H1 (cell line): Measurements from ENCODE around the gene QSOX2. TPM values are rescaled to one million over a fixed set of nuclear protein-coding genes. Genes with fewer than 3 reads are reported as not detected.
A peak's percentile ranks its signal among the peaks of the same experiment; 100 is the strongest.

ENCODE experiments used
- CTCF ChIA-PET: fragments of 300-600 bp; sonication (Branson Sonifier 250); formaldehyde crosslinking; loops from one replicate; lab custom pipeline; 2021; ENCODE audit not compliant: partially characterized antibody; lab: Charles Lee
- POLR2A ChIA-PET: fragments of 300-600 bp; sonication (Branson Sonifier 250); formaldehyde crosslinking; loops from one replicate; lab custom pipeline; 2021; ENCODE audit warnings: inconsistent platforms; ENCODE audit not compliant: partially characterized antibody; lab: Charles Lee
- DNase-seq, 2 experiments: peaks; one replicate each; pipeline versions ENCODE4 v3.0.0 to v3.0.0-alpha.2; 2010 to 2022; ENCODE audit warnings: low spot score in 2 of 2, low read depth in 1 of 2, mixed read lengths in 1 of 2
- FAIRE-seq: peaks from 2 replicates; lab custom pipeline; 2011; peaks lifted over from hg19 to GRCh38; lab: Jason Lieb, UNC
- H2AFZ ChIP-seq: 2 replicates; pipeline ENCODE4 v1.8.1; 2012; ENCODE audit warnings: low read length, inconsistent platforms
- H2AK5ac ChIP-seq: 2 replicates; pipeline ENCODE4 v1.6.1; 2013; ENCODE audit warnings: low read depth, low read length
- H2BK120ac ChIP-seq: replicated peaks from 2 replicates; pipeline ENCODE3; 2013; ENCODE audit warnings: low read depth, low read length, inconsistent platforms
- H2BK12ac ChIP-seq: 2 replicates; pipeline ENCODE4 v1.6.1; 2013; ENCODE audit warnings: low read depth, low read length
- H2BK15ac ChIP-seq: 2 replicates; pipeline ENCODE4 v1.6.1; 2013; ENCODE audit warnings: low read length
- H2BK20ac ChIP-seq: 2 replicates; pipeline ENCODE4 v1.6.1; 2013; ENCODE audit warnings: low read length
- H2BK5ac ChIP-seq: 2 replicates; pipeline ENCODE4 v1.6.1; 2013; ENCODE audit warnings: low read depth, low read length
- H3K14ac ChIP-seq: 2 replicates; pipeline ENCODE4 v1.6.1; 2013; ENCODE audit warnings: inconsistent platforms; ENCODE audit not compliant: insufficient read length
- H3K18ac ChIP-seq: 2 replicates; pipeline ENCODE4 v1.6.1; 2013; ENCODE audit warnings: low read length; ENCODE audit errors: extremely low read depth
- H3K23ac ChIP-seq: 2 replicates; pipeline ENCODE4 v1.6.1; 2013; ENCODE audit warnings: inconsistent platforms; ENCODE audit not compliant: insufficient read length
- H3K23me2 ChIP-seq: 2 replicates; pipeline ENCODE4 v1.6.1; 2013; ENCODE audit warnings: low read depth, low read length
- H3K27ac ChIP-seq: 2 replicates; pipeline ENCODE4 v1.6.1; 2011; ENCODE audit warnings: low read depth, low read length, inconsistent platforms
- H3K27me3 ChIP-seq, 4 experiments: replicated peaks in 1 of 4; 1 replicate in 1 of 4; 2 replicates in 3 of 4; pipeline versions ENCODE4 v1.6.1 to v1.8.1; 2011 to 2013; ENCODE audit warnings: low read length in 3 of 4, mild to moderate bottlenecking in 3 of 4, inconsistent platforms in 2 of 4, mixed read lengths in 2 of 4, moderate library complexity in 1 of 4; ENCODE audit not compliant: control insufficient read depth in 3 of 4, insufficient read depth in 3 of 4; ENCODE audit errors: extremely low read depth in 1 of 4
- H3K36me3 ChIP-seq, 4 experiments: 2 replicates each; pipeline versions ENCODE4 v1.6.1 to v1.8.1; 2011 to 2013; ENCODE audit warnings: mild to moderate bottlenecking in 4 of 4, low read length in 3 of 4, moderate library complexity in 2 of 4, control low read depth in 1 of 4, inconsistent platforms in 1 of 4; ENCODE audit not compliant: insufficient read depth in 4 of 4, control insufficient read depth in 2 of 4
- H3K4ac ChIP-seq: replicated peaks from 2 replicates; pipeline ENCODE3; 2013; ENCODE audit warnings: low read length, low read depth, mixed read lengths, inconsistent platforms; ENCODE audit not compliant: insufficient read length
- H3K4me1 ChIP-seq, 4 experiments: replicated peaks in 1 of 4; 1 replicate in 1 of 4; 2 replicates in 3 of 4; pipeline versions ENCODE4 v1.6.1 to v1.8.1; 2011 to 2013; ENCODE audit warnings: low read length in 3 of 4, inconsistent platforms in 2 of 4, mixed read lengths in 1 of 4; ENCODE audit not compliant: insufficient read depth in 4 of 4, control insufficient read depth in 3 of 4
- H3K4me2 ChIP-seq, 2 experiments: 2 replicates each; pipeline versions ENCODE4 v1.6.1 to v1.8.1; 2011 to 2013; ENCODE audit warnings: low read depth in 2 of 2, low read length in 2 of 2, control low read depth in 1 of 2, inconsistent platforms in 1 of 2, mild to moderate bottlenecking in 1 of 2; ENCODE audit not compliant: insufficient read depth in 1 of 2
- H3K4me3 ChIP-seq, 4 experiments: fragments of 200-600, 300-600 bp in 1 of 4; sonication (generic), shearing (Covaris generic), sonication (Bioruptor Twin) in 1 of 4; 2 replicates each; pipeline versions ENCODE4 v1.5.1 to v1.8.1; 2011 to 2016; ENCODE audit warnings: low read length in 4 of 4, low read depth in 3 of 4, control low read depth in 2 of 4, inconsistent platforms in 2 of 4, mild to moderate bottlenecking in 2 of 4, mixed read lengths in 1 of 4, moderate library complexity in 1 of 4; ENCODE audit not compliant: insufficient read depth in 2 of 4; ENCODE audit errors: extremely low read depth in 1 of 4
- H3K56ac ChIP-seq: replicated peaks from 2 replicates; pipeline ENCODE3; 2013; ENCODE audit warnings: low read depth, mild to moderate bottlenecking, mixed read lengths, low read length, inconsistent platforms; ENCODE audit not compliant: insufficient read length
- H3K79me1 ChIP-seq: 2 replicates; pipeline ENCODE4 v1.6.1; 2013; ENCODE audit warnings: low read depth, low read length, control low read depth
- H3K79me2 ChIP-seq, 2 experiments: 2 replicates each; pipeline versions ENCODE4 v1.6.1 to v1.8.1; 2012 to 2013; ENCODE audit warnings: low read length in 2 of 2, mild to moderate bottlenecking in 2 of 2, inconsistent platforms in 1 of 2; ENCODE audit not compliant: insufficient read depth in 2 of 2, control insufficient read depth in 1 of 2
- H3K9ac ChIP-seq, 4 experiments: replicated peaks in 1 of 4; 1 replicate in 1 of 4; 2 replicates in 3 of 4; pipeline versions ENCODE4 v1.6.1 to v1.8.1; 2011 to 2013; ENCODE audit warnings: low read depth in 3 of 4, low read length in 3 of 4, control low read depth in 2 of 4, mild to moderate bottlenecking in 2 of 4, moderate library complexity in 2 of 4, inconsistent platforms in 1 of 4; ENCODE audit errors: extremely low read depth in 1 of 4
- H3K9me3 ChIP-seq, 2 experiments: 2 replicates each; pipeline versions ENCODE4 v1.6.1 to v1.8.1; 2012 to 2013; ENCODE audit warnings: mild to moderate bottlenecking in 2 of 2, moderate library complexity in 2 of 2, control low read depth in 1 of 2, inconsistent platforms in 1 of 2, low read depth in 1 of 2, low read length in 1 of 2, mixed read lengths in 1 of 2; ENCODE audit not compliant: insufficient read depth in 2 of 2
- H4K20me1 ChIP-seq, 2 experiments: replicated peaks in 1 of 2; 2 replicates each; pipeline versions ENCODE3 to v1.8.1; 2011 to 2013; ENCODE audit warnings: inconsistent platforms in 2 of 2, low read length in 2 of 2, mild to moderate bottlenecking in 1 of 2; ENCODE audit not compliant: insufficient read depth in 2 of 2, control insufficient read depth in 1 of 2
- H4K5ac ChIP-seq: 2 replicates; pipeline ENCODE4 v1.6.1; 2013; ENCODE audit warnings: low read length, low read depth, mixed read lengths, inconsistent platforms; ENCODE audit not compliant: insufficient read length
- H4K8ac ChIP-seq: 2 replicates; pipeline ENCODE4 v1.8.0; 2013; ENCODE audit warnings: mild to moderate bottlenecking, moderate library complexity, low read length, inconsistent platforms; ENCODE audit not compliant: insufficient read depth; ENCODE audit errors: extremely low read depth
- H4K91ac ChIP-seq: replicated peaks from 2 replicates; pipeline ENCODE3; 2013; ENCODE audit warnings: low read length, mixed read lengths, inconsistent platforms; ENCODE audit not compliant: insufficient read length
- CEBPB ChIP-seq: IDR thresholded peaks from 2 replicates; pipeline ENCODE4 v1.6.1; 2012; ENCODE audit warnings: low read depth, low read length
- E2F6 ChIP-seq: IDR thresholded peaks from 2 replicates; pipeline ENCODE4 v1.6.1; 2012; ENCODE audit warnings: inconsistent platforms
- EP300 ChIP-seq, 2 experiments: IDR thresholded peaks; 1 replicate in 1 of 2; 2 replicates in 1 of 2; pipeline ENCODE4 v1.6.1; 2011 to 2012; ENCODE audit warnings: low read depth in 2 of 2, low read length in 2 of 2, mild to moderate bottlenecking in 2 of 2, borderline replicate concordance in 1 of 2, inconsistent platforms in 1 of 2, moderate library complexity in 1 of 2
- JUN ChIP-seq: IDR thresholded peaks from 2 replicates; pipeline ENCODE4 v1.6.1; 2011; ENCODE audit warnings: low read depth, mild to moderate bottlenecking, improper control_type of control experiment, low read length
- KDM1A ChIP-seq: fragments of 200-600, 300-600 bp; sonication (generic); IDR thresholded peaks from 2 replicates; pipeline ENCODE4 v1.7.1; 2016; ENCODE audit warnings: mild to moderate bottlenecking, low read length, borderline replicate concordance
- RXRA ChIP-seq: IDR thresholded peaks from 2 replicates; pipeline ENCODE4 v1.6.1; 2011; ENCODE audit warnings: low read depth, mild to moderate bottlenecking, low read length, moderate library complexity; ENCODE audit not compliant: insufficient read depth
- SUZ12 ChIP-seq: fragments of 200-600 bp; sonication (generic); IDR thresholded peaks from 2 replicates; pipeline ENCODE4 v1.6.1; 2012; ENCODE audit warnings: mild to moderate bottlenecking, inconsistent platforms, low read length, moderate library complexity, mixed read lengths
- ZNF274 ChIP-seq: IDR thresholded peaks from 2 replicates; pipeline ENCODE4 v1.7.0; 2012; ENCODE audit warnings: low read length, borderline replicate concordance; ENCODE audit errors: extremely low read depth
- WGBS, 2 experiments: shearing (Covaris generic) in 1 of 2; methylation state at CpG; one replicate each; pipeline versions ENCODE4 v1.1.6 to v1.1.7; 2013 to 2015; ENCODE audit warnings: low lambda C conversion rate in 2 of 2, mixed read lengths in 2 of 2, inconsistent platforms in 1 of 2, low coverage in 1 of 2, missing lambda C conversion rate in 1 of 2; ENCODE audit not compliant: insufficient replicate concordance in 2 of 2, insufficient coverage in 1 of 2, insufficient read length in 1 of 2; ENCODE audit errors: extremely low coverage in 1 of 2, missing lambda C conversion rate in 1 of 2; 5-methylcytosine and 5-hydroxymethylcytosine counted together
- polyA plus RNA-seq, 7 experiments: library from polyadenylated mRNA; depleted of rRNA in 3 of 7; stranded (reverse) in 5 of 7; unstranded in 2 of 7; fragments of >200 nt in 5 of 7; fragments of 200-250 nt in 2 of 7; gene quantifications; 1 replicate in 5 of 7; 2 replicates in 1 of 7; 4 replicates in 1 of 7; pipeline versions ENCODE4 v1.2.1 to v1.2.3, GENCODE V29; 2011 to 2013; ENCODE audit warnings: missing spikeins in 2 of 7, mixed read lengths in 2 of 7
- total RNA-seq: library from RNA; stranded (reverse); fragmentation: NEBNext Ultra II Directional; extraction: Animal tissue kit (Norgen Biotek cat#: 25700); gene quantifications from 2 replicates; pipeline ENCODE4 v1.2.1, GENCODE V29; 2021
- TF ChIP-seq, protein P1 (sequence below): IDR thresholded peaks from 2 replicates; pipeline ENCODE4 v1.6.1; 2012; ENCODE audit warnings: inconsistent platforms

Gene QSOX2
- total and polyA plus RNA-seq, 2 of the 8 experiments (the other 6 are each of a cell fraction or from before 2014, with no cell fraction given): 18.0 to 28.6 TPM

DNA sequence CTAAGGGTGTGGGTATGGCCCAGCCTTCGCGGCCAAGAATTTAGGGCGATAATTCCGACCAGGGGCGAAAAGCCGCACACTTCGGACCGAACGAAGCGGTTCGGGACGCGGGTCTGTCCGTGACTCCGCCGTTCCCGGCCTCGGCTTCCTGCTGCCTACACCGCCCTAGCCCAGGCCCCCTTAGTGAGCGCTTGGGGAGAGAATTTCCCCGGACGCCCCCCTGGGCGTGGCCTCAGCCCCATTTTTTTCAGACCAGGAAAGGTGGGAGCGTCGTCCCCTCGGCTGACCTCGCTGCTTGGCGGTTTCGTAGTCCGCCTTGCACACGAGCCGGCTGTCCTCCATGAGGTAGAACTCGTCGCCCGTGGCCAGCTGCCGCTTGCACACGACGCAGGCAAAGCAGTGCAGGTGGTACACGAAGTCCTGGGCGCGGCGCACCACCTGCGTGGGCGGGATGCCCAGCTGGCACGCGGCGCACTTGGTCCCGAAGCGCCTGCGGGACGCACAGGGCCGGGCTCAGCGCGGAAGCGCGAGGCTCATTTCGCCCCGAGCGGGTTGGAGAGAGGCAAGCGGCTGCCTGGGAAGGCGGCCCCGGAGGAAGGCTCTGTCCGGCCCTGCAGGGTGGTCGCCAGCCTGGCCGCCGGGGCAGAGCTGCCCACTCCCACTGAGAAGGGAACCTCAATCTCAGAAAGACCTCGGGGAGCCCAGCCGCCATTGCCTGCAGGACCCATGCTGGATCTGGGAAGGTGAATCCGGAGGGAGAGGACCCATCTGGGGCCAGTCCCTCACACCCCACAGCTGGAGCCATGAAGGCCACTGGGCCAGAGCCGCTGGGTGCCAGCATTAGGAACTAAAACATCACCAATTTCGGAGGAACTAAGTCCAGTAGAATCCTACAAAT lies 46.0 kb downstream of the QSOX2 start:
- H3K23me2 ChIP-seq: peaks cover 10% of the 10 kb centered on the region; the same call in 1 of the 2 replicates
- CTCF ChIA-PET: interaction anchor here (1.2 kb wide), 1 partner anchor 29 kb away, joined by 3 read pairs; no protein-coding TSS in a partner anchor
- no peak overlapping the region for H4K5ac ChIP-seq
- peak overlapping the region; percentile 68; the same call in 1 of the 2 replicates for H2BK12ac ChIP-seq
- no peak overlapping the region for H3K4ac ChIP-seq
- H3K4me3 ChIP-seq: peak overlapping the region in 2 of 4 experiments; percentile 19 to 48; a peak in 4 of 8 replicates
- POLR2A ChIA-PET: interaction anchor here (1.7 kb wide), 1 partner anchor 14 kb away, joined by 5 read pairs; no protein-coding TSS in a partner anchor
- H3K79me2 ChIP-seq: no peaks in the 10 kb centered on the region
- no peak overlapping the region for H3K14ac ChIP-seq
- H4K91ac ChIP-seq: no peak overlapping the region
- no peak overlapping the region for H3K9ac ChIP-seq
- H2BK5ac ChIP-seq: peak overlapping the region; percentile 60; the same call in 1 of the 2 replicates
- H3K36me3 ChIP-seq: peaks cover 0 to 16% (median 0%) of the 10 kb centered on the region in 4 experiments; a peak in 1 of 8 replicates
- H3K27me3 ChIP-seq: peaks cover 97 to 100% (median 100%) of the 10 kb centered on the region in 4 experiments
- peak overlapping the region; percentile 52 to 70 for H3K4me2 ChIP-seq
- H2AK5ac ChIP-seq: peak overlapping the region; percentile 53; the same call in 1 of the 2 replicates
- H3K4me1 ChIP-seq: peaks cover 3 to 33% (median 24%) of the 10 kb centered on the region in 4 experiments
- H3K79me1 ChIP-seq: no peaks in the 10 kb centered on the region
- peaks cover 15 to 37% of the 10 kb centered on the region in 2 experiments for H4K20me1 ChIP-seq
- H3K27ac ChIP-seq: no peak overlapping the region
- H3K56ac ChIP-seq: no peak overlapping the region
- no peaks in the 10 kb centered on the region; a peak in 1 of 4 replicates for H3K9me3 ChIP-seq
- FAIRE-seq (no peak), DNase-seq (no peak)
- H2BK15ac ChIP-seq: peak overlapping the region; percentile 40; the same call in 1 of the 2 replicates
- 16% methylated on average over 60 of the region's 71 CpGs; no CpG with 5 or more reads in 1 of the 2 experiments for WGBS, 2 experiments
- no peak overlapping the region for H2BK120ac ChIP-seq
- H2BK20ac ChIP-seq: no peak overlapping the region
- no peak overlapping the region for H3K18ac ChIP-seq
- H2AFZ ChIP-seq: no peak overlapping the region
- no peak overlapping the region for H3K23ac ChIP-seq
- H4K8ac ChIP-seq: no peak overlapping the region
- TF ChIP-seq RXRA (no peak), E2F6 (peak; percentile 87), CEBPB (no peak), ZNF274 (no peak), JUN (no peak), KDM1A (no peak), EP300 (IDR thresholded peaks at IDR 0.05; ENCODE audit: borderline replicate concordance in 1 of 2, low read depth in 2 of 2, low read length in 2 of 2) (no peak), SUZ12 (peak; percentile 98)
- TF ChIP-seq, protein P1, sequence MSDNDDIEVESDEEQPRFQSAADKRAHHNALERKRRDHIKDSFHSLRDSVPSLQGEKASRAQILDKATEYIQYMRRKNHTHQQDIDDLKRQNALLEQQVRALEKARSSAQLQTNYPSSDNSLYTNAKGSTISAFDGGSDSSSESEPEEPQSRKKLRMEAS: peak; percentile 81; the same call in 1 of the 2 replicates
